Glutamatergic neuron (in vitro differentiated cells): ENCODE data around the gene CHMP1A. TPM values are rescaled to one million over a fixed set of nuclear protein-coding genes. Genes with fewer than 3 reads are reported as not detected.
A peak's percentile ranks its signal among the peaks of the same experiment; 100 is the strongest.
"Not testable (repeated sequence)": the region's sequence is repeated elsewhere in the genome, so short reads cannot be mapped to it uniquely, and the experiment has no call there.

ENCODE experiments used
- DNase-seq: peaks from one replicate; pipeline ENCODE4 v3.0.0; 2022
- H3K27ac Mint-ChIP-seq: one replicate; pipeline ENCODE4 v1.8.0; 2020; ENCODE audit warnings: mild to moderate bottlenecking, mixed read lengths, inconsistent platforms; ENCODE audit not compliant: unreplicated experiment
- H3K27me3 Mint-ChIP-seq: one replicate; pipeline ENCODE4 v1.8.0; 2020; ENCODE audit warnings: mild to moderate bottlenecking, moderate library complexity, mixed read lengths, inconsistent platforms; ENCODE audit not compliant: unreplicated experiment
- H3K36me3 Mint-ChIP-seq: one replicate; pipeline ENCODE4 v1.8.0; 2020; ENCODE audit warnings: mild to moderate bottlenecking, mixed read lengths, inconsistent platforms; ENCODE audit not compliant: unreplicated experiment
- H3K4me1 Mint-ChIP-seq: one replicate; pipeline ENCODE4 v1.8.0; 2020; ENCODE audit warnings: mild to moderate bottlenecking, low read depth, mixed read lengths, inconsistent platforms; ENCODE audit not compliant: unreplicated experiment
- H3K4me3 Mint-ChIP-seq: one replicate; pipeline ENCODE4 v1.8.0; 2020; ENCODE audit warnings: mild to moderate bottlenecking, mixed read lengths, inconsistent platforms; ENCODE audit not compliant: unreplicated experiment
- H3K9me3 Mint-ChIP-seq: one replicate; pipeline ENCODE4 v1.8.0; 2020; ENCODE audit warnings: mild to moderate bottlenecking, moderate library complexity, mixed read lengths, inconsistent platforms; ENCODE audit not compliant: unreplicated experiment
- total RNA-seq: library from RNA; stranded (reverse); fragmentation: NEBNext Ultra II Directional; extraction: Animal tissue kit (Norgen Biotek cat#: 25700); gene quantifications from one replicate; pipeline ENCODE4 v1.2.1, GENCODE V29; 2021; ENCODE audit not compliant: unreplicated experiment
- TF ChIP-seq, protein P1 (sequence below): fragments of 200-600 bp; sonication (generic); IDR thresholded peaks from one replicate; pipeline ENCODE4 v1.5.0; 2021; ENCODE audit not compliant: partially characterized antibody, unreplicated experiment

Gene CHMP1A
- total RNA-seq, 1 donor from 2014 or later: 96.3 TPM

DNA sequence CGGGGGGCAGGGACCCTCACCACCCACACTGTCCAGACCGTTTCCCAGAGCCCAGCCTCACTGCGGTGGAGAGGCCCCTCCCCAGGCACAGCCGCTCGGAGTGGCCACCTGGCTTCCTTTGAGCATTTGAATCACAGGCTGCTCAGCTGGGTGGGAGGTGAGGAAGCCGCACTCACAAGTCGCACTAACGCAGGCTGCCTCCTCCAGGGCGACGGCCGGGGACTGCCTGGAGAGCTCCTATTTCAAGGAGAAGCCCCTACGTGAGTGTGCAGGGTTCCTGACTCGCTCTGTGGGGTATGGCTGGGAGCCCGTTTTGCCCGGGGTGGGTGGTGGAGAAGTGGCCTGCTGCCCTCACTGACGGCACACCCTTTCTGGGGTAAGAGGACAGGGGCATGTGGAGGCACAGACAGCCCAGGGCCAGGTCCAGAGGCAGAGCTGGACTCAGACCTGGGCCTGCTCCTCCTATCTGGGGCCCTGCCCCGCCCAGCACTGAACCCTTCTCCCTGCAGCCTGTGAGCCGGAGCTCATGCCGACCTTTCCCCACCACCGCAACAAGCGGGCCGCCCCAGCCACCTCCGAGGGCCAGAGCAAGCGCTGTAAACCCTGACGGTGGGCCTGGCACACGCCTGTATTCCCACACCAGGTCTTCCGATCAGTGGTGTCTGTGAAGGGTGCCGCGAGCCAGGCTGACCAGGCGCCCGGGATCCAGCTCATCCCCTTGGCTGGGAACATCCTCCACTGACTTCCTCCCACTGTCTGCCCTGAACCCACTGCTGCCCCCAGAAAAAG is 37.8 kb upstream of the CHMP1A start:
- no peak for DNase-seq
- no peak overlapping the region for H3K4me3 Mint-ChIP-seq
- H3K27ac Mint-ChIP-seq: peak overlapping the region; percentile 22
- TF ChIP-seq, protein P1, sequence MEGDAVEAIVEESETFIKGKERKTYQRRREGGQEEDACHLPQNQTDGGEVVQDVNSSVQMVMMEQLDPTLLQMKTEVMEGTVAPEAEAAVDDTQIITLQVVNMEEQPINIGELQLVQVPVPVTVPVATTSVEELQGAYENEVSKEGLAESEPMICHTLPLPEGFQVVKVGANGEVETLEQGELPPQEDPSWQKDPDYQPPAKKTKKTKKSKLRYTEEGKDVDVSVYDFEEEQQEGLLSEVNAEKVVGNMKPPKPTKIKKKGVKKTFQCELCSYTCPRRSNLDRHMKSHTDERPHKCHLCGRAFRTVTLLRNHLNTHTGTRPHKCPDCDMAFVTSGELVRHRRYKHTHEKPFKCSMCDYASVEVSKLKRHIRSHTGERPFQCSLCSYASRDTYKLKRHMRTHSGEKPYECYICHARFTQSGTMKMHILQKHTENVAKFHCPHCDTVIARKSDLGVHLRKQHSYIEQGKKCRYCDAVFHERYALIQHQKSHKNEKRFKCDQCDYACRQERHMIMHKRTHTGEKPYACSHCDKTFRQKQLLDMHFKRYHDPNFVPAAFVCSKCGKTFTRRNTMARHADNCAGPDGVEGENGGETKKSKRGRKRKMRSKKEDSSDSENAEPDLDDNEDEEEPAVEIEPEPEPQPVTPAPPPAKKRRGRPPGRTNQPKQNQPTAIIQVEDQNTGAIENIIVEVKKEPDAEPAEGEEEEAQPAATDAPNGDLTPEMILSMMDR: no peak
- H3K9me3 Mint-ChIP-seq: peaks cover 7% of the 10 kb centered on the region
- no peaks in the 10 kb centered on the region for H3K36me3 Mint-ChIP-seq
- peaks cover 6% of the 10 kb centered on the region for H3K27me3 Mint-ChIP-seq
- H3K4me1 Mint-ChIP-seq: peaks cover 4% of the 10 kb centered on the region

DNA sequence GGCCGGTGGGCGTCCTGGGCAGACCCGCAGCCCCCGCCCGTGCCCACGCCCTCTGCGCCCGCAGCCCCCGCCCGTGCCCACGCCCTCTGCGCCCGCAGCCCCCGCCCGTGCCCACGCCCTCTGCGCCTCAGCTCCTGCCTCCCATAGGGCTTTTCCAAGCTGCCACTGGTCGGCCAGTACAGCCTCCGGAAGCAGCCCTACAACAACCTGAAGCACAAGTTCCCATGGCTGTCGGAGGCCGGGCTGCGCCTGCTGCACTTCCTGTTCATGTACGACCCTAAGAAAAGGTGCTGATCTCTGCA is 37.2 kb upstream of the CHMP1A start:
- not testable (repeated sequence) for H3K9me3 Mint-ChIP-seq, DNase-seq, H3K4me1 Mint-ChIP-seq, H3K4me3 Mint-ChIP-seq, H3K27me3 Mint-ChIP-seq, H3K36me3 Mint-ChIP-seq
- peak overlapping the region; percentile 22 for H3K27ac Mint-ChIP-seq

DNA sequence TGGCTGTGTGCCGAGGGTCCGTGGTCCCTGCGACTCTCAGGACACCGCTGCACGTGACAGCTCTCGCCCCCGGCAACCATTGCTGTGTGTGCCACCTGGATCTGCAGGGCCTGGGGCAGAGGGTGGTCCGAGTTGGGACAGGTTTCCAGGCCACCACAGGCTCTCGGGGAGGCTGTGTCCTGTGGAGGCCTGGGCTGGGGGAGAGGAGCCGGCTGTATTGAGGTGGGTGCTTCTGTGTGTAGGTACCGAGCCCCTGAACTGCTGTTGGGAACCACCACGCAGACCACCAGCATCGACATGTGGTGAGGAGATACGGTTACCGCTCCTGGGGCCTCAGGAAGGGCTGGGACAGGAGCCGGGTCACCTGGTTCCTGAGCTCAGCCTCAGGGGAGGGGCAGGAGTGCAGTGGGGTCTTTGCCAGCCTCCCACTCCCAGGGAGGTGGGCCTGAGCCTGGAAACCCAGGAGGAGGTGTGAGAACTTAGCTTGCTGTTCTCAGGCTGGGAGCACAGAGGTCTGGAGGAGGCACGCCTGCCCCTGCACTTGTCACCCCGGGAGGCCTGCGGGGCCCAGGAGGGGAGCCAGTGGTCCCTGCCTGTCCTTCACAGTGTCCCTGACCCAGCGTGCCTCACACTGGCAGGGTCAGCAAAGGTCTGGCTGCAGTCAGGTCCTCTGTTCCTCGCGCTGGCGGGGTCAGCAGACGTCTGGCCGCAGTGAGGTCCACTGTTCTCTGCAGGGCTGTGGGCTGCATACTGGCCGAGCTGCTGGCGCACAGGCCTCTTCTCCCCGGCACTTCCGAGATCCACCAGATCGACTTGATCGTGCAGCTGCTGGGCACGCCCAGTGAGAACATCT is 36.6 kb upstream of the CHMP1A start:
- TF ChIP-seq, protein P1: no peak
- no peak for DNase-seq
- peaks cover 9% of the 10 kb centered on the region for H3K9me3 Mint-ChIP-seq
- no peak overlapping the region for H3K27ac Mint-ChIP-seq
- H3K4me3 Mint-ChIP-seq: no peak overlapping the region
- peaks cover 3% of the 10 kb centered on the region for H3K4me1 Mint-ChIP-seq
- peaks cover 8% of the 10 kb centered on the region for H3K27me3 Mint-ChIP-seq
- H3K36me3 Mint-ChIP-seq: no peaks in the 10 kb centered on the region

DNA sequence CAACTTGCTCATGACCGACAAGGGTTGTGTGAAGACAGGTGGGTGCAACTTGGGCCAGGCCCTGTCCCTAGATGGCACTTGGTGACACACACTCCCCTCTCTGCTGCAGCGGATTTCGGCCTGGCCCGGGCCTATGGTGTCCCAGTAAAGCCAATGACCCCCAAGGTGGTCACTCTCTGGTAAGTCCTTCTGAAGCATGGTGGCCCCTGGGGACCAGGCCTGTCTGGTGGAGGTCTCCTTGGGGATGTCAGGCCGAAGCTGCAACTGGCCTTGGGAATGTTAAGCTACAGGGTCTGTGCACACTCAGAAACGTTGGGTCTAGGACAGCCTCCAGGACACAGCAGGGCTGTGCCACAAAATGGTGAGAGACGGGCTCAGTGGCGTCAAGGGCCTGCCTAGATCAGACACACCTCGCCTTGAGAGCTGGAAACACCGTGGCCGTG is 35.8 kb upstream of the CHMP1A start:
- no peak for DNase-seq
- TF ChIP-seq, protein P1: no peak
- H3K4me1 Mint-ChIP-seq: peaks cover 2% of the 10 kb centered on the region
- no peak overlapping the region for H3K4me3 Mint-ChIP-seq
- H3K27ac Mint-ChIP-seq: no peak overlapping the region
- H3K27me3 Mint-ChIP-seq: peaks cover 8% of the 10 kb centered on the region
- peaks cover 5% of the 10 kb centered on the region for H3K9me3 Mint-ChIP-seq
- H3K36me3 Mint-ChIP-seq: no peaks in the 10 kb centered on the region

DNA sequence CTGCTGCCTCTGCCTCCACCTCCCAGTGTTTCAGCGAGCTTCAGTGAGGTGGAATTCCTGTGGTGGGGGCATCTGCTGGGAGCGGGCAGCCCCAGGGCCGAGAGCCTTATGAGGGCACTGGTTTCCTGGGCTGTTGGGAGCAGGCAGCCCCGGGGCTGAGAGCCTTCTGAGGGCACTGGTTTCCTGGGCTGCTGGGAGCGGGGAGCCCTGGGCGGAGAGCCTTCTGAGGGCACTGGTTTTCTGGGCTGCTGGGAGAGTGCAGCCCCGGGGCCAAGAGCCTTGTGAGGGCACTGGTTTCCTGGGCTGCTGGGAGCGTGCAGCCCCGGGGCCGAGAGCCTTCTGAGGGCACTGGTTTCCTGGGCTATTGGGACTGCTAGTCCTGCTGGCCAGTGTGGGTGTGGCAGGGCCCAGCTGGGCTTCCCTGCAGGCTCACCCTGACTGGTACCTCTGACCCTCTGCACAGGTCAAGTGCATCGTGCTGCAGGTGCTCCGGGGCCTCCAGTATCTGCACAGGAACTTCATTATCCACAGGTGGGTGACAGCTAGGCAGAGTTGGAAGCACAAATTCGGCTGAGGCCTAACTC is 34.6 kb upstream of the CHMP1A start:
- no peak overlapping the region for H3K4me3 Mint-ChIP-seq
- peaks cover 11% of the 10 kb centered on the region for H3K9me3 Mint-ChIP-seq
- TF ChIP-seq, protein P1: no peak
- DNase-seq: no peak
- H3K36me3 Mint-ChIP-seq: no peaks in the 10 kb centered on the region
- peaks cover 7% of the 10 kb centered on the region for H3K4me1 Mint-ChIP-seq
- no peak overlapping the region for H3K27ac Mint-ChIP-seq
- H3K27me3 Mint-ChIP-seq: peaks cover 12% of the 10 kb centered on the region
